ENCODE measurements around the gene DNAH6. TPM values are rescaled to one million over a fixed set of nuclear protein-coding genes. Genes with fewer than 3 reads are reported as not detected.

Gene DNAH6
- total RNA-seq, 1 experiment from 2014 or later: 0.32 TPM

DNA sequence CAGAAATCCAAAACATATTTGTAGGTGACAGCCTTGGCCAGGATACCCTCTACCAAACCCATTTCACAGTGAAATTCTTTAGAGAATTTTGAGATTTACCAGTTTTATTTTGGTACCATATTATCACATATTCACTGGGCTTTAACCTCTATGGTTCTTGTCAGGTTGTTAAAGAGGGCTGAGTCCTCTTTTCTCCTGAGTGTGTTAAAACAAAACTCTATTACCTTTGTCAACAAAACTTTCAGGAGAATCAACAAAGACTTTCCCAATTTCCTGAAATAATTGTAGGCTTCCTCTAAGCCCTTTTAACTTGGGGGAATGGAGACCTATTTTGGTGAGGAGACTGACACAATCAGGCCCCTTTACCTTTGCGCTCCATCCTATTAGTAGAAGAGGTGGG lies 209.4 kb downstream of the DNAH6 start:
- CTCF ChIA-PET: no interaction called here
- Histone ChIP-seq H3K4me1 (no peaks in the 10 kb centered on the region), H3K36me3 (ENCODE audit: control insufficient read depth, insufficient read depth, low read length) (no peaks in the 10 kb centered on the region), H3K9me3 (no peaks in the 10 kb centered on the region), H3K27me3 (replicated peaks; ENCODE audit: control insufficient read depth, insufficient read depth, low read length) (no peaks in the 10 kb centered on the region), H3K4me3 (ENCODE audit: low read depth, low read length) (no peak overlapping the region)
- intact Hi-C loops (cut with micrococcal nuclease; ENCODE audit: unreplicated experiment): no loop called here
- no peak overlapping the region for H3K27ac Mint-ChIP-seq (ENCODE audit: unreplicated experiment)
- BruUV-seq (replicated peaks): no TSS peak
- TF ChIP-seq, protein P1, sequence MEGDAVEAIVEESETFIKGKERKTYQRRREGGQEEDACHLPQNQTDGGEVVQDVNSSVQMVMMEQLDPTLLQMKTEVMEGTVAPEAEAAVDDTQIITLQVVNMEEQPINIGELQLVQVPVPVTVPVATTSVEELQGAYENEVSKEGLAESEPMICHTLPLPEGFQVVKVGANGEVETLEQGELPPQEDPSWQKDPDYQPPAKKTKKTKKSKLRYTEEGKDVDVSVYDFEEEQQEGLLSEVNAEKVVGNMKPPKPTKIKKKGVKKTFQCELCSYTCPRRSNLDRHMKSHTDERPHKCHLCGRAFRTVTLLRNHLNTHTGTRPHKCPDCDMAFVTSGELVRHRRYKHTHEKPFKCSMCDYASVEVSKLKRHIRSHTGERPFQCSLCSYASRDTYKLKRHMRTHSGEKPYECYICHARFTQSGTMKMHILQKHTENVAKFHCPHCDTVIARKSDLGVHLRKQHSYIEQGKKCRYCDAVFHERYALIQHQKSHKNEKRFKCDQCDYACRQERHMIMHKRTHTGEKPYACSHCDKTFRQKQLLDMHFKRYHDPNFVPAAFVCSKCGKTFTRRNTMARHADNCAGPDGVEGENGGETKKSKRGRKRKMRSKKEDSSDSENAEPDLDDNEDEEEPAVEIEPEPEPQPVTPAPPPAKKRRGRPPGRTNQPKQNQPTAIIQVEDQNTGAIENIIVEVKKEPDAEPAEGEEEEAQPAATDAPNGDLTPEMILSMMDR (IDR thresholded peaks at IDR 0.05; ENCODE audit: insufficient read depth in 1 of 2, low read depth in 1 of 2, low read length in 1 of 2, severe bottlenecking in 1 of 2, unreplicated experiment in 1 of 2): no peak
- H3K4me1 Mint-ChIP-seq (ENCODE audit: low read depth, unreplicated experiment): no peaks in the 10 kb centered on the region
- no peaks in the 10 kb centered on the region for H3K36me3 Mint-ChIP-seq (ENCODE audit: insufficient read depth, unreplicated experiment)
- no peak for DNase-seq
- POLR2A ChIA-PET: no interaction called here
- no peaks in the 10 kb centered on the region for H3K9me3 Mint-ChIP-seq (ENCODE audit: unreplicated experiment)
- H3K4me3 Mint-ChIP-seq (ENCODE audit: unreplicated experiment): no peak overlapping the region
- peaks cover 8% of the 10 kb centered on the region for H3K27me3 Mint-ChIP-seq (ENCODE audit: insufficient read depth, unreplicated experiment)

DNA sequence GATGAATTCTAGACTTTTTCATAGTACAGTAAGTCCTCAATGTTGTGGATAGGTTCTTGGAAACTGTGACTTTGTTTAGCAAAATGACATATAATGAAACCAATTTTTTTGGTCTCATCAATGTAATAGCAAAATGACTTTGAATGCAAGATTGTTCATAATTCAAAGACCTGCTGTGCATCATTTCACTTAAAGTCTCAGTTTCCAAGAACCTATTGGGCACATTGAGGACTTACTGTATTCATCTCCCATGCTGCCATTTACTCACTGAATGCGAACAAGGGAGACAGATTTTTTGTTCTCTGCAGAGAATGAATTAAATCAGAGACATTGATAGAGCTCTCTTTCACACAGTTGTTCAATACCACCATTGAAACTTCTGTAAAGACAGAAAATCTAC lies 211.0 kb downstream of the DNAH6 start:
- POLR2A ChIA-PET: no interaction called here
- Mint-ChIP-seq H3K4me3 (ENCODE audit: unreplicated experiment) (no peak overlapping the region), H3K9me3 (ENCODE audit: unreplicated experiment) (no peaks in the 10 kb centered on the region), H3K27me3 (ENCODE audit: insufficient read depth, unreplicated experiment) (peaks cover 8% of the 10 kb centered on the region), H3K36me3 (ENCODE audit: insufficient read depth, unreplicated experiment) (no peaks in the 10 kb centered on the region), H3K4me1 (ENCODE audit: low read depth, unreplicated experiment) (no peaks in the 10 kb centered on the region), H3K27ac (ENCODE audit: unreplicated experiment) (no peak overlapping the region)
- H3K4me3 ChIP-seq (ENCODE audit: low read depth, low read length): no peak overlapping the region
- CTCF ChIA-PET: no interaction called here
- no peaks in the 10 kb centered on the region for H3K9me3 ChIP-seq
- no peaks in the 10 kb centered on the region for H3K36me3 ChIP-seq (ENCODE audit: control insufficient read depth, insufficient read depth, low read length)
- H3K4me1 ChIP-seq: no peaks in the 10 kb centered on the region
- TF ChIP-seq, protein P1 (IDR thresholded peaks at IDR 0.05; ENCODE audit: insufficient read depth in 1 of 2, low read depth in 1 of 2, low read length in 1 of 2, severe bottlenecking in 1 of 2, unreplicated experiment in 1 of 2): no peak
- H3K27me3 ChIP-seq (replicated peaks; ENCODE audit: control insufficient read depth, insufficient read depth, low read length): no peaks in the 10 kb centered on the region
- no peak for DNase-seq
- no TSS peak for BruUV-seq (replicated peaks)
- intact Hi-C loops (cut with micrococcal nuclease; ENCODE audit: unreplicated experiment): no loop called here

DNA sequence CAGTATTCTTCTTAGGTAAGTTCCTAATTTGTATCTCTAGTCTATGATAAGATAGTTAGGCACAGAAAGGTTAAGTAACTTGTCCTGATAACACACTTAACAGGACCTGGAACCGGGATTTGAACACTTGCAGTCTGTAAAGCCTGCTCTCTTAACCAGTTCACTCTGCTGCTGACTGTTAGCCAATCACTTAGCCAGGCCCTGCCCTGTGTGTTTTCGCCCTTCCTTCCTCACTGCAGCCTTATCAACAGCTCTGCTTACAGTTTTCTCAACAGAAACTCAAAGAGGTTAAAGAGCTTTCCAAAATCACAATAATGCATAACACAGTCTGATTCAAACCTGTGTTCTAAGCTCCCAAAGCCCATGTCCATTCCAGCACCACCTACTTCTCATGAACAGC lies 212.9 kb downstream of the DNAH6 start:
- intact Hi-C loops (cut with micrococcal nuclease; ENCODE audit: unreplicated experiment): no loop called here
- no peak overlapping the region for H3K4me3 Mint-ChIP-seq (ENCODE audit: unreplicated experiment)
- no TSS peak for BruUV-seq (replicated peaks)
- no peaks in the 10 kb centered on the region for H3K9me3 ChIP-seq
- H3K4me1 ChIP-seq: no peaks in the 10 kb centered on the region
- no peaks in the 10 kb centered on the region for H3K36me3 ChIP-seq (ENCODE audit: control insufficient read depth, insufficient read depth, low read length)
- H3K4me3 ChIP-seq (ENCODE audit: low read depth, low read length): no peak overlapping the region
- H3K4me1 Mint-ChIP-seq (ENCODE audit: low read depth, unreplicated experiment): no peaks in the 10 kb centered on the region
- H3K27me3 Mint-ChIP-seq (ENCODE audit: insufficient read depth, unreplicated experiment): peaks cover 8% of the 10 kb centered on the region
- H3K27me3 ChIP-seq (replicated peaks; ENCODE audit: control insufficient read depth, insufficient read depth, low read length): no peaks in the 10 kb centered on the region
- H3K9me3 Mint-ChIP-seq (ENCODE audit: unreplicated experiment): no peaks in the 10 kb centered on the region
- H3K36me3 Mint-ChIP-seq (ENCODE audit: insufficient read depth, unreplicated experiment): no peaks in the 10 kb centered on the region
- no peak for DNase-seq
- TF ChIP-seq, protein P1 (IDR thresholded peaks at IDR 0.05; ENCODE audit: insufficient read depth in 1 of 2, low read depth in 1 of 2, low read length in 1 of 2, severe bottlenecking in 1 of 2, unreplicated experiment in 1 of 2): no peak
- ChIA-PET POLR2A (no interaction called here), CTCF (no interaction called here)
- H3K27ac Mint-ChIP-seq (ENCODE audit: unreplicated experiment): no peak overlapping the region

Data from Caco-2 (cell line).